Right renal cortex interstitium (tissue), 3 donors: ENCODE results near the gene SIRPB2. TPM values are rescaled to one million over a fixed set of nuclear protein-coding genes. Genes with fewer than 3 reads are reported as not detected.
"Not testable (repeated sequence)": the region's sequence is repeated elsewhere in the genome, so short reads cannot be mapped to it uniquely, and the experiment has no call there.

Experiments
- DNase-seq, 3 donors: peaks; one replicate each; pipeline ENCODE4 v3.0.0-alpha.2; 2013; ENCODE audit warnings: low read depth in 3 of 3, low spot score in 2 of 3
- polyA plus RNA-seq, 3 donors: library from polyadenylated mRNA; unstranded; fragments of 120-200 nt; gene quantifications; one replicate each; pipeline ENCODE4 v1.2.1, GENCODE V29; 2013; ENCODE audit not compliant: insufficient read length in 3 of 3

The SIRPB2 gene
- polyA plus RNA-seq, 3 donors, result 0.31 to 0.49 (median 0.32) TPM

- DNase-seq, result no peak
These were observed 9.3 kb upstream of the SIRPB2 start for GRCh38 chr20:1500496-1500895.

GRCh38 chr20:1499528-1500420 is 8.6 kb upstream of the SIRPB2 start:
- no peak for DNase-seq

DNA sequence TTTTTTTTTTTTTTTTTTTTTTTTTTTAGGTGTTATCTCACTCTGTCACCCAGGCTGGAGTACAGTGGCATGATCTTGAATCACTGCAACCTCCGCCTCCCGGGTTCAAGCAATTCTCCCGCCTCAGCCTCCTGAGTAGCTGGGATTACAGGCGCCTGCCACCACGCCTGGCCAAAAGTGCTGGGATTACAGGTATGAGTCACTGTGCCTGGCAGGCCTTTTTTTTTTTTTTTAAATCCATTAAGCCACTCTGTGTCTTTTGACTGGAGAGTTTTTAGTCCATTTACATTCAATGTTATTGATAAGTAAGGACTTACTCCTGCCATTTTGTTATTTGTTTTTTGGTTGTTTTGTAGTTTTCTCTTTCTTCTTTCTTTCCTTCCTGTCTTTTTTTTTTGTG is 6.2 kb upstream of the SIRPB2 start:
- DNase-seq, result not testable (repeated sequence)

- DNase-seq, result no peak
These were observed 5.7 kb upstream of the SIRPB2 start for GRCh38 chr20:1496930-1497329.

DNA sequence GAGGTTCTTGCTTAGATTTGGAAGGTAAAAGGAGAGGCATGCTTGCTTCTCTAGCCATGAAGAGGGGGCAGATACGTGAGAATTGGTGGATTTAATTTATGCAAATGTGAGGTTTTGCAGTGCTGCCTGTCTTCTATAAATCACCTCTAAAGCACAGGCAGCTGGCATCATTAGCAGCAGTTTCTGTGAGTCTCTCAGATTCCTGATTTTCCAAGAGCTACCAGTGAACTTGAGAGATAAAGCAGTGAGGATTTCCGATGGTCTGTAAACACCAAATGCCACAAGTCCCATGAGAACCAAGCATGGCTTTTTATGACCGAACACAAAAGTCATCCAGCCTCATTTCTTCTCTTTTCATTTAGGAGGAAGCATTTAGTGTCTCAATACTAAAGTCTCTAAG is 3.2 kb upstream of the SIRPB2 start:
- DNase-seq, result no peak

DNA sequence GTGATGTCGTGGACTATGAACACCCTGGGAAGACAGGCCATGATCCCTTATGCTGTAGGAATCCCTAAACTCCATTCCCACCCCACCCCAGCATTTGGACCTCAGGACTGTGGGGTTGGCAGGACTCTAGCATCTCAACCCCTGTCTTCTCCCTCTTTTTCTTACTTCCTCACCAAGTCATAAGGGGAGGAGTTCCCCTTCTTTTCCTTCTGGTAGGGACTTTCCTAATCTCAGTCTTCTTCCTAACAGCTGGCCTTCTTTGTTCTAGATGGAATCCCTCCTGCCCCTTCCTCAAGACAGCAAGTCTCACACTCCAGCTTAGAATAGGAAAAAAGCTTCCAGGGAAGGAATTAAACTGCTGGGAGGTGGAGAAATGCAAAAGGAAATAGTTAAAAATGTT is 2.3 kb upstream of the SIRPB2 start:
- no peak for DNase-seq

DNA sequence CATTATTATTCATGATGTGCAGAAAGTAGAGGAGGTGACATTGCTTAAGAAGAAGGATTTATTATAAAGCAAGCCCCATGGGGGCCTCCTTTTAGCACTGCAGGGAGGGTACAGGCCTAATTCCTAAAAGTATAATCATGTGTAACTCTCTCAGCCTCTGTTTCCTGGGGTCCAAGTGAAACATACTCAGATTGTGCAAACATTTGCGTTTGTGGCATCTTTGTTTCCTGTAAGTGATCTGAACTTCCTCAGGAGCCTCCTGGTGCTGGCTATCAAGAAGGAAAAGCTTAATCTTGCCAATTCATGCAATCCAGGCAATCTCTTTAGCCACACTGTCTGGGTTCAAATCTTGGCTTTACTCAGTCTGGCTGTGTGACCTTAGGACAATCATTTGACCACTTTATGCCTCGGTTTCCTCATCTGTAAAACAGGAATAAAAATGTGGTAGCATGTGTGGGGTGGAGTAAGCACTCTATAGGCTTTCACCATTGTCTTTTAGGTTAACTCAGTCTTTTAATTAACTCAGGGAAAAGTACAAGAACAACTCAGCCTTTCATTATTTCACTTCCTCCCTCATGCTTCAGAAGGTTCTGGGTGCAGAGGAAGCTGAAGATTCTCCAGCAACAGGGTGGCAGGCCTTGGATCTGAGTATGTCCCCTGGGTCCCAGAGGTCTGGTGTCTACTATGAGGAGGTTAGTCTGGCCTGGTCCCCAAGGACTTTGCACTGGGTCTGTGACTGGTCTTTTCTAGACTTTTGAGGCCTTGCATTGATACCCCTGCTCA is 831 bp upstream of the SIRPB2 start:
- no peak for DNase-seq

- no peak for DNase-seq
These were observed 501 bp downstream of the SIRPB2 start for GRCh38 chr20:1490643-1491195.

GRCh38 chr20:1489764-1490436 is 1.3 kb downstream of the SIRPB2 start:
- no peak for DNase-seq

DNA sequence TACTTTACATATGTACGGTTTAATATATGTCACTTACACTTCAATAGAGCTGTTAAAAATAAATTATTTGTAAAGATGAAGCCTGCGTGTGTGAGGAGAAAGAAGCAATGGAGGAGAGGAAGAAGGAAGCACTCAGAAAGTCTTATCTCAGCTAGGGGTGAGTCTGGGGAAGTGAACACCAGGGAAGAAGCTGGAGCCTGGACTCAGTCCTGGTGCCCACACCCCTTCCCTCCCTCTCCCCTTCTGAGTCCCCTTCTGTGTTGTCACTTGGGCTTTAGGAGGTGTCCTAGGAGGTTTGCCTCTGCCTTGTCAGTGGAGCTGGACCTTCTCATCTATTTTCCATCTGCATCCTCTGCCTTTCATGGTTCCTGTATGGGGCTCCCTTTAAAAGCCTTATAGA is 1.9 kb downstream of the SIRPB2 start:
- DNase-seq, result no peak

DNA sequence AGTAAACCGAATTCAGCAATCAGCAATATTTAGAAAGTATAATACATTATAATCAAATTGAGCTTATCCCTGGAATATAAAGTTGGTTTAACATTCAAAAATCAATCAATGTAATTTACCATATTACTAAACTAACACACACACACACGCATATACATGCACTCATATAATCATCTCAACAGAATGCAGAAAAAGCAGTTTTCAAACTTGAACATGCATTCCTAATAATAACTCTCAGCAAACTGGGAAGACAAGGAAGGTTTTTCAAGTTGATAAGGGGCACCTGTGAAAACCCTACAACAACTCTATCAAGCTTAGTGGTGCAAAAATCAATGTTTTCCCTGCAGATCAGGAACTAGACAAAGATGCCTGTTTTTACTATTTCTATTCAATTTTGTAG is 4.7 kb downstream of the SIRPB2 start:
- DNase-seq, result no peak

GRCh38 chr20:1484438-1485116 is 6.6 kb downstream of the SIRPB2 start:
- no peak for DNase-seq

GRCh38 chr20:1479831-1480595 is 11.2 kb downstream of the SIRPB2 start:
- DNase-seq, result no peak

GRCh38 chr20:1478566-1478965 is 12.7 kb downstream of the SIRPB2 start:
- DNase-seq, result no peak

DNA sequence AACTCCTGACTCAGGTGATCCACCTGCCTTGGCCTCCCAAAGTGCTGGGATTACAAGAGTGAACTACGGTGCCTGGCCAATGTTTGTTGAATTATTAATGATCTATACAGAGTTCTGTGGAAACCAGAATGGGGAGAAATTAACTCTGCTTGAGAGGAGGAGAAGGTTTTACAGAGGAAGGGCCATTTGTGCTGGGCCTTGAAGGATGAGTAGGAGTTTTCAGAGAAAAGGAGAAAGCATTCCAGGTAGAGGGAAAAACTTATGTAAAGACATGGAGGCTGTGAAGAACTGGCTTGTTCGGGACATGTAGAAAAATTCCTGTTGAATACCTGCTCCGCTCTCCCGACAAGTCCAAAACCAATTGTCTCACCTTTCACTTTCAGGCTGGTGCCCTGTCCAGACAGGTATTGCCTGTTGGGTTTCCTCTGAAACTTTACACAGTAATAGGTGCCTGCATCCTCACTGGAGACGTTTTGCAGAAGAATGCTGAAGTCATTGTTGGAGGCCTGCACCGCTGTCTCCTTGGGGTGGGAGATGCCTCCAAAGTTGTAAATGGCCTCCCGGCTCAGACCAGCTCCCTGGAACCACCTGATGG is 13.2 kb downstream of the SIRPB2 start:
- DNase-seq, result no peak

- no peak for DNase-seq
These were observed 16.2 kb downstream of the SIRPB2 start for GRCh38 chr20:1474817-1475603.

GRCh38 chr20:1474325-1474724 is 16.9 kb downstream of the SIRPB2 start:
- DNase-seq, result no peak
